K562 (cell line): ENCODE data around the gene PRPSAP2. TPM values are rescaled to one million over a fixed set of nuclear protein-coding genes. Genes with fewer than 3 reads are reported as not detected.
A peak's percentile ranks its signal among the peaks of the same experiment; 100 is the strongest.

Experiments used
- ATAC-seq: fragments of 200-7000 bp; cut with Tn5 transposase; 3 replicates; pipeline ENCODE4 v1.9.1; 2020; ENCODE audit warnings: moderate library complexity
- BruUV-seq: library from RNA; stranded (reverse); fragments of 400-500 nt; replicated peaks from 2 replicates; lab custom pipeline; 2021; lab: Mats Ljungman, UMichigan
- CTCF ChIA-PET: fragments of 300-600 bp; formaldehyde crosslinking; extraction: SDS; loops from one replicate; lab custom pipeline; 2021; ENCODE audit warnings: low intra/inter-chr PET ratio; lab: Yijun Ruan, JAX
- POLR2A ChIA-PET: fragments of 300-600, 350-650 bp; sonication (Branson Sonifier 250); formaldehyde crosslinking; extraction: SDS; loops from one replicate; lab custom pipeline; 2021; ENCODE audit warnings: antibody characterized with exemption, inconsistent platforms; lab: Yijun Ruan, JAX
- DNase-seq, 4 experiments: peaks; one replicate each; pipeline versions ENCODE4 v3.0.0 to v3.0.0-alpha.2; 2011 to 2018; ENCODE audit warnings: low spot score in 3 of 4, mixed read lengths in 3 of 4; ENCODE audit errors: extremely low read depth in 1 of 4
- FAIRE-seq: peaks from 2 replicates; lab custom pipeline; 2011; peaks lifted over from hg19 to GRCh38; lab: Jason Lieb, UNC
- H2AFZ ChIP-seq: 2 replicates; pipeline ENCODE4 v1.6.0; 2011; ENCODE audit warnings: low read depth, low read length, control low read depth, inconsistent platforms
- H3K27ac ChIP-seq: fragments of 200-600 bp; 3 replicates; pipeline ENCODE4 v1.8.0; 2011; ENCODE audit warnings: low read depth, mild to moderate bottlenecking, control low read depth, inconsistent platforms, low read length, moderate library complexity, mixed read lengths; ENCODE audit errors: extremely low read depth
- H3K27me3 ChIP-seq, 2 experiments: fragments of 300-600 bp in 1 of 2; 2 replicates in 1 of 2; 3 replicates in 1 of 2; pipeline versions ENCODE4 v1.6.0 to v1.8.0; 2011; ENCODE audit warnings: inconsistent platforms in 2 of 2, low read length in 2 of 2, mild to moderate bottlenecking in 1 of 2, mixed read lengths in 1 of 2, moderate library complexity in 1 of 2; ENCODE audit not compliant: control insufficient read depth in 2 of 2, insufficient read depth in 2 of 2
- H3K36me3 ChIP-seq: fragments of 300-600 bp; 3 replicates; pipeline ENCODE4 v1.8.0; 2011; ENCODE audit warnings: mild to moderate bottlenecking, low read length, inconsistent platforms; ENCODE audit not compliant: control insufficient read depth, insufficient read depth
- H3K4me1 ChIP-seq, 2 experiments: fragments of 200-600 bp in 1 of 2; replicated peaks in 1 of 2; 2 replicates in 1 of 2; 3 replicates in 1 of 2; pipeline versions ENCODE4 v1.5.1 to v1.8.0; 2011; ENCODE audit warnings: inconsistent platforms in 2 of 2, low read length in 2 of 2, mild to moderate bottlenecking in 1 of 2, mixed read lengths in 1 of 2, moderate library complexity in 1 of 2; ENCODE audit not compliant: control insufficient read depth in 2 of 2, insufficient read depth in 2 of 2
- H3K4me2 ChIP-seq: 2 replicates; pipeline ENCODE4 v1.6.1; 2011; ENCODE audit warnings: low read length, control low read depth, inconsistent platforms, mixed read lengths; ENCODE audit not compliant: insufficient read depth
- H3K4me3 ChIP-seq: fragments of 200-600 bp; sonication (generic), shearing (Covaris generic); 2 replicates; pipeline ENCODE4 v1.5.1; 2016; ENCODE audit warnings: control low read depth, inconsistent platforms
- H3K79me2 ChIP-seq: fragments of 200-600 bp; 3 replicates; pipeline ENCODE4 v1.8.0; 2011; ENCODE audit warnings: low read length, inconsistent platforms; ENCODE audit not compliant: control insufficient read depth, insufficient read depth
- H3K9ac ChIP-seq, 2 experiments: 2 replicates each; pipeline versions ENCODE4 v1.6.0 to v1.6.1; 2011; ENCODE audit warnings: low read depth in 2 of 2, low read length in 2 of 2, control low read depth in 1 of 2, inconsistent platforms in 1 of 2, mild to moderate bottlenecking in 1 of 2, mixed read lengths in 1 of 2; ENCODE audit not compliant: insufficient read depth in 1 of 2
- H3K9me1 ChIP-seq: one replicate; pipeline ENCODE4 v1.6.0; 2011; ENCODE audit warnings: inconsistent platforms, mild to moderate bottlenecking, low read length, moderate library complexity; ENCODE audit not compliant: control insufficient read depth, insufficient read depth
- H3K9me3 ChIP-seq: replicated peaks from 2 replicates; pipeline ENCODE4 v1.5.1; 2011; ENCODE audit warnings: low read depth, low read length, inconsistent platforms; ENCODE audit not compliant: control insufficient read depth, insufficient read depth
- H4K20me1 ChIP-seq: replicated peaks from 2 replicates; pipeline ENCODE4 v1.6.1; 2011; ENCODE audit warnings: low read length, inconsistent platforms, mixed read lengths; ENCODE audit not compliant: control insufficient read depth, insufficient read depth
- ARID3B ChIP-seq: fragments of 250-450 bp; sonication (Bioruptor Pico); IDR thresholded peaks from 2 replicates; pipeline ENCODE4 v1.4.0; 2020; ENCODE audit warnings: borderline replicate concordance
- E2F6 ChIP-seq, 2 experiments: IDR thresholded peaks; 2 replicates each; pipeline ENCODE4 v1.6.1; 2011; ENCODE audit warnings: borderline replicate concordance in 1 of 2, control low read depth in 1 of 2, low read depth in 1 of 2, low read length in 1 of 2, mild to moderate bottlenecking in 1 of 2, mixed read lengths in 1 of 2, moderate library complexity in 1 of 2; ENCODE audit not compliant: insufficient read depth in 1 of 2, insufficient read length in 1 of 2, poor library complexity in 1 of 2, severe bottlenecking in 1 of 2; ENCODE audit errors: extremely low read depth in 1 of 2
- MYNN ChIP-seq, 2 experiments: sonication (generic); formaldehyde crosslinking in 1 of 2; IDR thresholded peaks; 2 replicates each; pipeline versions ENCODE4 v1.5.0 to v1.6.1; 2016 to 2020; ENCODE audit warnings: antibody characterized with exemption in 1 of 2, missing genetic modification reagents in 1 of 2
- RREB1 ChIP-seq: fragments of 250-450 bp; sonication (Bioruptor Pico); IDR thresholded peaks from 2 replicates; pipeline ENCODE4 v1.4.0; 2020
- ZKSCAN1 ChIP-seq: fragments of 150-350 bp; IDR thresholded peaks from 2 replicates; pipeline ENCODE4 v1.6.1; 2016; ENCODE audit warnings: low read depth, low read length
- ZMIZ1 ChIP-seq, 2 experiments: fragments of 150-350 bp in 1 of 2; IDR thresholded peaks; 2 replicates each; pipeline ENCODE4 v1.6.1; 2012 to 2016; ENCODE audit warnings: low read depth in 2 of 2, low read length in 2 of 2, mild to moderate bottlenecking in 1 of 2, moderate library complexity in 1 of 2
- ZNF239 ChIP-seq: fragments of 250-450 bp; sonication (Bioruptor Pico); IDR thresholded peaks from 2 replicates; pipeline ENCODE4 v1.4.0; 2020; ENCODE audit warnings: mild to moderate bottlenecking
- WGBS: fragments of 100-300 bp; shearing (Covaris generic); methylation state at CpG from one replicate; pipeline ENCODE4 v1.1.6; 2016; ENCODE audit warnings: low coverage, mixed read lengths; ENCODE audit not compliant: insufficient coverage; ENCODE audit errors: missing lambda C conversion rate; 5-methylcytosine and 5-hydroxymethylcytosine counted together
- in situ Hi-C: fragments of 300-500 bp; cut with MboI; formaldehyde crosslinking; loops from 4 replicates; pipeline ENCODE4 v1.15.0; 2018; ENCODE audit warnings: inconsistent platforms, mixed read lengths
- intact Hi-C: fragments of 100-400 bp; cut with micrococcal nuclease; formaldehyde crosslinking; loops from 2 replicates; pipeline ENCODE4 v1.14.2; 2022
- polyA plus RNA-seq, 8 experiments: library from polyadenylated mRNA; depleted of rRNA in 4 of 8; stranded (reverse) in 5 of 8; unstranded in 3 of 8; fragments of >200 nt; fragmentation: Nextera tagmentation in 2 of 8; fragmentation: Illumina TruSeq in 1 of 8; extraction: Ambion mirVana in 2 of 8; extraction: Trizol in 1 of 8; gene quantifications; 2 replicates each; pipeline versions ENCODE4 v1.2.1 to v1.2.3, GENCODE V29; 2011 to 2014; ENCODE audit warnings: inconsistent platforms in 1 of 8, missing spikeins in 1 of 8
- total RNA-seq, 7 experiments: library from RNA; depleted of rRNA in 6 of 7; stranded (reverse); fragments of >200 nt in 6 of 7; fragmentation: Illumina TruSeq in 2 of 7; extraction: Trizol in 2 of 7; gene quantifications; 2 replicates each; pipeline versions ENCODE4 v1.2.1 to v1.2.3, GENCODE V29; 2011 to 2021; ENCODE audit warnings: low replicate concordance in 1 of 7

Gene PRPSAP2
- total and polyA plus RNA-seq, 9 of the 15 experiments (the other 6 are each of a cell fraction or from before 2014, with no cell fraction given) = 15.5 to 56.7 (median 35.7) TPM

- ChIA-PET POLR2A (interaction anchor here (0.8 to 1.7 kb wide), 5 partner anchors 8 to 43 kb away, joined by 3 to 7 read pairs (median 3); no protein-coding TSS in a partner anchor), CTCF (no interaction called here)
- no peak overlapping the region; the same call in 2 of the 3 replicates for H3K27ac ChIP-seq
- BruUV-seq = no TSS peak
- no peaks in the 10 kb centered on the region for H3K9me3 ChIP-seq
- peaks cover 12 to 14% of the 10 kb centered on the region in 2 experiments for H3K4me1 ChIP-seq
- H4K20me1 ChIP-seq = no peaks in the 10 kb centered on the region
- FAIRE-seq = peak; percentile 83
- H3K9me1 ChIP-seq = no peaks in the 10 kb centered on the region
- H3K27me3 ChIP-seq = no peaks in the 10 kb centered on the region
- peak; percentile 34 for ATAC-seq
- H3K9ac ChIP-seq = peak overlapping the region; percentile 73 to 81; a peak in 2 of 4 replicates
- peaks cover 4% of the 10 kb centered on the region; the same call in 1 of the 3 replicates for H3K36me3 ChIP-seq
- peak overlapping the region; percentile 91 for H3K4me3 ChIP-seq
- H3K79me2 ChIP-seq = peaks cover 50% of the 10 kb centered on the region
- H3K4me2 ChIP-seq = peak overlapping the region; percentile 81
- intact Hi-C loops = no loop called here
- no peak overlapping the region for H2AFZ ChIP-seq
- in situ Hi-C loops = no loop called here
- DNase-seq = peak in 2 of 4 experiments; percentile 30 to 50
- WGBS = 14% methylated on average over 4 of the region's 4 CpGs
- TF ChIP-seq E2F6 (IDR thresholded peaks at IDR 0.05; ENCODE audit: borderline replicate concordance in 1 of 2, extremely low read depth in 1 of 2, insufficient read depth in 1 of 2, insufficient read length in 1 of 2, low read depth in 1 of 2, low read length in 1 of 2, poor library complexity in 1 of 2, severe bottlenecking in 1 of 2) (no peak), MYNN (IDR thresholded peaks at IDR 0.05) (no peak), MYNN (CRISPR knock-in tag; IDR thresholded peaks at IDR 0.05) (no peak), ZNF239 (CRISPR knock-in tag) (no peak), ARID3B (CRISPR knock-in tag) (no peak), ZMIZ1 (IDR thresholded peaks at IDR 0.05; ENCODE audit: low read depth in 2 of 2, low read length in 2 of 2) (no peak), RREB1 (CRISPR knock-in tag) (no peak), ZKSCAN1 (no peak)
Observed at GRCh38 chr17:18859256-18859655, 1.3 kb downstream of the PRPSAP2 start.
